ENCODE measurements around the gene NSD1. TPM values are rescaled to one million over a fixed set of nuclear protein-coding genes. Genes with fewer than 3 reads are reported as not detected.
A peak's percentile ranks its signal among the peaks of the same experiment; 100 is the strongest.

The NSD1 gene
- total and polyA plus RNA-seq, 10 of the 15 experiments (the other 5 are each of a cell fraction or from before 2014, with no cell fraction given) = 7.0 to 57.9 (median 30.4) TPM

DNA sequence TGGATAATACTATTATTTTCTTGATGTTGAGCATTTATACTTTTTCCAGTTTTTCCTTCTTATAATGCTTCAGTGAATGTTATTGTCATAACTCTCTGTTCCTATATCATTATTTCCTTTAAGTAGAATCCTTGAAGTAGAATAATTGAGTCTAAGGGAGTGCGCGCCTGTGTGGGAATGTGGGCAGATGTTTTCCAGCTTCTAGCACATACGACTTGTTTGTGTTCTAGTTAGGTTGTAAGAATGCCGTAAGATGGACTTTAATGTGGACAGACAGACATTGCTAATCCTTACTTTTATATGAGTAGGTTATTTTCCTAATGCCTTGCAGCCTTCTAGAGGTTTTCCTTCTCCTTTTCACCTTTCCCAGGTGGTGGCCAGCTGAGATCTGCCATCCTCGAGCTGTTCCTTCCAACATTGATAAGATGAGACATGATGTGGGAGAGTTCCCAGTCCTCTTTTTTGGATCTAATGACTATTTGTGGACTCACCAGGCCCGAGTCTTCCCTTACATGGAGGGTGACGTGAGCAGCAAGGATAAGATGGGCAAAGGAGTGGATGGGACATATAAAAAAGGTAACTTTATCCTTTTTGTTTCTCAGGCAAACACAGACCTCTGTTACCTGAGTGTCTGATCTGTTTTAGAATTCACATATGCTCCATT lies 135.8 kb downstream of the NSD1 start (continued):
- TF ChIP-seq, protein P1, sequence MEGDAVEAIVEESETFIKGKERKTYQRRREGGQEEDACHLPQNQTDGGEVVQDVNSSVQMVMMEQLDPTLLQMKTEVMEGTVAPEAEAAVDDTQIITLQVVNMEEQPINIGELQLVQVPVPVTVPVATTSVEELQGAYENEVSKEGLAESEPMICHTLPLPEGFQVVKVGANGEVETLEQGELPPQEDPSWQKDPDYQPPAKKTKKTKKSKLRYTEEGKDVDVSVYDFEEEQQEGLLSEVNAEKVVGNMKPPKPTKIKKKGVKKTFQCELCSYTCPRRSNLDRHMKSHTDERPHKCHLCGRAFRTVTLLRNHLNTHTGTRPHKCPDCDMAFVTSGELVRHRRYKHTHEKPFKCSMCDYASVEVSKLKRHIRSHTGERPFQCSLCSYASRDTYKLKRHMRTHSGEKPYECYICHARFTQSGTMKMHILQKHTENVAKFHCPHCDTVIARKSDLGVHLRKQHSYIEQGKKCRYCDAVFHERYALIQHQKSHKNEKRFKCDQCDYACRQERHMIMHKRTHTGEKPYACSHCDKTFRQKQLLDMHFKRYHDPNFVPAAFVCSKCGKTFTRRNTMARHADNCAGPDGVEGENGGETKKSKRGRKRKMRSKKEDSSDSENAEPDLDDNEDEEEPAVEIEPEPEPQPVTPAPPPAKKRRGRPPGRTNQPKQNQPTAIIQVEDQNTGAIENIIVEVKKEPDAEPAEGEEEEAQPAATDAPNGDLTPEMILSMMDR (IDR thresholded peaks at IDR 0.05 in 2 of 3, conservative IDR thresholded peaks at IDR 0.05 in 1 of 3; ENCODE audit: control insufficient read depth in 2 of 3, extremely low read depth in 1 of 3, insufficient read depth in 1 of 3, low read depth in 3 of 3, low read length in 3 of 3) = no peak

DNA sequence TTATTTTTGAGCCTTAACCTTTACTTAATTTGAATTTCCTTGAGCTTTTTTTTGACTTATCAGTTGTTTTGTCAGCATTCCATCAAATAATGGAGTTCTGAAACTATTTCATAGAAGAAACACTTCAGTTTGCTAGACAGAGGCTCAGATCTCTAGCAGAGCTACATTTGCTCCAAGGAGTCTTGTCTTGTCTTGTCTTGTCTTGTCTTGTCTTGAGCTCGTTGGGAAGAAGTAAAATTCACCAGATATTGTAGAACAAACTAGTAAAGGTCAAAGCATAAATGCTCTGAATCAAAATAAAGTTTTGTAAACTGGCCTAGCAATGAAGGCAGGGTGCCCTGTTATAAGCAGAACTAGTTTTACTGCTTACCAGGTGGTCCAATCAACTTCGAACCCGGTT lies 136.4 kb downstream of the NSD1 start:
- ChIA-PET POLR2A (interaction anchor here (0.6 kb wide), 1 partner anchor 198 kb away, joined by 3 read pairs; no protein-coding TSS in a partner anchor), SMC1A (ENCODE audit: uncharacterized antibody, unreplicated experiment) (interaction anchor here (0.6 to 1.7 kb wide), 5 partner anchors 10 to 250 kb away, joined by 3 to 5 read pairs (median 4); no protein-coding TSS in a partner anchor), RAD21 (ENCODE audit: unreplicated experiment) (interaction anchor here (1.3 kb wide), 1 partner anchor 48 kb away, joined by 3 read pairs; no protein-coding TSS in a partner anchor), CTCF (interaction anchor here (0.7 to 1.8 kb wide), 3 partner anchors 40 to 158 kb away, joined by 3 to 6 read pairs (median 5); no protein-coding TSS in a partner anchor)
- Histone ChIP-seq H4K20me1 (ENCODE audit: control insufficient read depth, insufficient read depth) (no peaks in the 10 kb centered on the region), H3K9ac (ENCODE audit: control insufficient read depth, insufficient read depth, low read length) (no peak overlapping the region), H3K79me2 (ENCODE audit: control insufficient read depth, insufficient read depth, low read length) (no peaks in the 10 kb centered on the region), H3K4me3 (no peak overlapping the region), H2AFZ (ENCODE audit: control insufficient read depth, low read depth, low read length) (no peak overlapping the region), H3K27me3 (replicated peaks in 1 of 2; ENCODE audit: control insufficient read depth in 2 of 2, insufficient read depth in 2 of 2, low read length in 1 of 2) (no peaks in the 10 kb centered on the region), H3K4me1 (ENCODE audit: control insufficient read depth, insufficient read depth, low read length) (no peaks in the 10 kb centered on the region), H3K36me3 (ENCODE audit: control insufficient read depth in 2 of 2, insufficient read depth in 2 of 2, low read length in 1 of 2) (peaks cover 11 to 23% of the 10 kb centered on the region in 2 experiments), H3K4me2 (ENCODE audit: control insufficient read depth, insufficient read depth) (no peak overlapping the region), H3K9me3 (replicated peaks; ENCODE audit: control insufficient read depth, insufficient read depth, low read length) (no peaks in the 10 kb centered on the region), H3K27ac (ENCODE audit: control insufficient read depth, insufficient read depth) (no peak overlapping the region)
- intact Hi-C loops (cut with micrococcal nuclease; ENCODE audit: unreplicated experiment) = no loop called here
- ATAC-seq (no peak), FAIRE-seq (peak; percentile 7), DNase-seq (ENCODE audit: low read depth, low spot score) (no peak)
- BruUV-seq (replicated peaks) = no TSS peak
- in situ Hi-C loops (cut with MboI) = no loop called here
- WGBS (ENCODE audit: insufficient coverage, insufficient replicate concordance, low lambda C conversion rate, missing lambda C conversion rate) = 86% methylated on average over 3 of the region's 3 CpGs
- TF ChIP-seq NFIC (IDR thresholded peaks at IDR 0.05; ENCODE audit: low read depth, low read length) (no peak), SUZ12 (IDR thresholded peaks at IDR 0.05; ENCODE audit: unreplicated experiment) (no peak), CHD2 (IDR thresholded peaks at IDR 0.05; ENCODE audit: borderline replicate concordance, low read depth, low read length) (no peak), ZNF622 (IDR thresholded peaks at IDR 0.05) (no peak)
- TF ChIP-seq, protein P2, sequence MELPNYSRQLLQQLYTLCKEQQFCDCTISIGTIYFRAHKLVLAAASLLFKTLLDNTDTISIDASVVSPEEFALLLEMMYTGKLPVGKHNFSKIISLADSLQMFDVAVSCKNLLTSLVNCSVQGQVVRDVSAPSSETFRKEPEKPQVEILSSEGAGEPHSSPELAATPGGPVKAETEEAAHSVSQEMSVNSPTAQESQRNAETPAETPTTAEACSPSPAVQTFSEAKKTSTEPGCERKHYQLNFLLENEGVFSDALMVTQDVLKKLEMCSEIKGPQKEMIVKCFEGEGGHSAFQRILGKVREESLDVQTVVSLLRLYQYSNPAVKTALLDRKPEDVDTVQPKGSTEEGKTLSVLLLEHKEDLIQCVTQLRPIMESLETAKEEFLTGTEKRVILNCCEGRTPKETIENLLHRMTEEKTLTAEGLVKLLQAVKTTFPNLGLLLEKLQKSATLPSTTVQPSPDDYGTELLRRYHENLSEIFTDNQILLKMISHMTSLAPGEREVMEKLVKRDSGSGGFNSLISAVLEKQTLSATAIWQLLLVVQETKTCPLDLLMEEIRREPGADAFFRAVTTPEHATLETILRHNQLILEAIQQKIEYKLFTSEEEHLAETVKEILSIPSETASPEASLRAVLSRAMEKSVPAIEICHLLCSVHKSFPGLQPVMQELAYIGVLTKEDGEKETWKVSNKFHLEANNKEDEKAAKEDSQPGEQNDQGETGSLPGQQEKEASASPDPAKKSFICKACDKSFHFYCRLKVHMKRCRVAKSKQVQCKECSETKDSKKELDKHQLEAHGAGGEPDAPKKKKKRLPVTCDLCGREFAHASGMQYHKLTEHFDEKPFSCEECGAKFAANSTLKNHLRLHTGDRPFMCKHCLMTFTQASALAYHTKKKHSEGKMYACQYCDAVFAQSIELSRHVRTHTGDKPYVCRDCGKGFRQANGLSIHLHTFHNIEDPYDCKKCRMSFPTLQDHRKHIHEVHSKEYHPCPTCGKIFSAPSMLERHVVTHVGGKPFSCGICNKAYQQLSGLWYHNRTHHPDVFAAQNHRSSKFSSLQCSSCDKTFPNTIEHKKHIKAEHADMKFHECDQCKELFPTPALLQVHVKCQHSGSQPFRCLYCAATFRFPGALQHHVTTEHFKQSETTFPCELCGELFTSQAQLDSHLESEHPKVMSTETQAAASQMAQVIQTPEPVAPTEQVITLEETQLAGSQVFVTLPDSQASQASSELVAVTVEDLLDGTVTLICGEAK (IDR thresholded peaks at IDR 0.05; ENCODE audit: borderline replicate concordance) = no peak
- TF ChIP-seq, protein P1 (IDR thresholded peaks at IDR 0.05 in 2 of 3, conservative IDR thresholded peaks at IDR 0.05 in 1 of 3; ENCODE audit: control insufficient read depth in 2 of 3, extremely low read depth in 1 of 3, insufficient read depth in 1 of 3, low read depth in 3 of 3, low read length in 3 of 3) = no peak
- TF ChIP-seq, protein P3, sequence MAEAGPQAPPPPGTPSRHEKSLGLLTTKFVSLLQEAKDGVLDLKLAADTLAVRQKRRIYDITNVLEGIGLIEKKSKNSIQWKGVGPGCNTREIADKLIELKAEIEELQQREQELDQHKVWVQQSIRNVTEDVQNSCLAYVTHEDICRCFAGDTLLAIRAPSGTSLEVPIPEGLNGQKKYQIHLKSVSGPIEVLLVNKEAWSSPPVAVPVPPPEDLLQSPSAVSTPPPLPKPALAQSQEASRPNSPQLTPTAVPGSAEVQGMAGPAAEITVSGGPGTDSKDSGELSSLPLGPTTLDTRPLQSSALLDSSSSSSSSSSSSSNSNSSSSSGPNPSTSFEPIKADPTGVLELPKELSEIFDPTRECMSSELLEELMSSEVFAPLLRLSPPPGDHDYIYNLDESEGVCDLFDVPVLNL (IDR thresholded peaks at IDR 0.05; ENCODE audit: low read depth, low read length) = no peak
- TF ChIP-seq, protein P4, sequence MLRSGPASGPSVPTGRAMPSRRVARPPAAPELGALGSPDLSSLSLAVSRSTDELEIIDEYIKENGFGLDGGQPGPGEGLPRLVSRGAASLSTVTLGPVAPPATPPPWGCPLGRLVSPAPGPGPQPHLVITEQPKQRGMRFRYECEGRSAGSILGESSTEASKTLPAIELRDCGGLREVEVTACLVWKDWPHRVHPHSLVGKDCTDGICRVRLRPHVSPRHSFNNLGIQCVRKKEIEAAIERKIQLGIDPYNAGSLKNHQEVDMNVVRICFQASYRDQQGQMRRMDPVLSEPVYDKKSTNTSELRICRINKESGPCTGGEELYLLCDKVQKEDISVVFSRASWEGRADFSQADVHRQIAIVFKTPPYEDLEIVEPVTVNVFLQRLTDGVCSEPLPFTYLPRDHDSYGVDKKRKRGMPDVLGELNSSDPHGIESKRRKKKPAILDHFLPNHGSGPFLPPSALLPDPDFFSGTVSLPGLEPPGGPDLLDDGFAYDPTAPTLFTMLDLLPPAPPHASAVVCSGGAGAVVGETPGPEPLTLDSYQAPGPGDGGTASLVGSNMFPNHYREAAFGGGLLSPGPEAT (IDR thresholded peaks at IDR 0.05; ENCODE audit: low read depth) = no peak
